Central memory CD4-positive, alpha-beta T cell (primary cell): Measurements from ENCODE around the gene KRTAP10-12.
"Not testable (repeated sequence)": the region's sequence is repeated elsewhere in the genome, so short reads cannot be mapped to it uniquely, and the experiment has no call there.

Experiments
- DNase-seq: peaks from one replicate; pipeline ENCODE4 v3.0.0; 2022
- total RNA-seq, 3 experiments: gene quantifications; one replicate each; lab custom pipeline; 2026; lab: John Stamatoyannopoulos, UW

KRTAP10-12 gene
- total RNA-seq, result 0 reads per million in 3 experiments

DNA sequence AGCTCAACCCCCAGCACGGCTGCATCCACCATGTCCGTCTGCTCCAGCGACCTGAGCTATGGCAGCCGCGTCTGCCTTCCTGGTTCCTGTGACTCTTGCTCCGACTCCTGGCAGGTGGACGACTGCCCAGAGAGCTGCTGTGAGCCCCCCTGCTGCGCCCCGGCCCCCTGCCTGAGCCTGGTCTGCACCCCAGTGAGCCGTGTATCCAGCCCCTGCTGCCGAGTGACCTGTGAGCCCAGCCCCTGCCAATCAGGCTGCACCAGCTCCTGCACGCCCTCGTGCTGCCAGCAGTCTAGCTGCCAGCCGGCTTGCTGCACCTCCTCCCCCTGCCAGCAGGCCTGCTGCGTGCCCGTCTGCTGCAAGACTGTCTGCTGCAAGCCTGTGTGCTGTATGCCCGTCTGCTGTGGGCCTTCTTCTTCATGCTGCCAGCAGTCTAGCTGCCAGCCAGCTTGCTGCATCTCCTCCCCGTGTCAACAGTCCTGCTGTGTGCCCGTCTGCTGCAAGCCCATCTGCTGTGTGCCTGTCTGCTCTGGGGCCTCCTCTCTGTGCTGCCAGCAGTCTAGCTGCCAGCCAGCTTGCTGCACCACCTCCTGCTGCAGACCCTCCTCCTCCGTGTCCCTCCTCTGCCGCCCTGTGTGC, at the start of gene KRTAP10-12:
TSS of gene KRTAP10-12 (plus strand) at position 1 of the 639 bp plus-strand sequence. CDS start at position 31, 30 bp downstream.
- not testable (repeated sequence) for DNase-seq

DNA sequence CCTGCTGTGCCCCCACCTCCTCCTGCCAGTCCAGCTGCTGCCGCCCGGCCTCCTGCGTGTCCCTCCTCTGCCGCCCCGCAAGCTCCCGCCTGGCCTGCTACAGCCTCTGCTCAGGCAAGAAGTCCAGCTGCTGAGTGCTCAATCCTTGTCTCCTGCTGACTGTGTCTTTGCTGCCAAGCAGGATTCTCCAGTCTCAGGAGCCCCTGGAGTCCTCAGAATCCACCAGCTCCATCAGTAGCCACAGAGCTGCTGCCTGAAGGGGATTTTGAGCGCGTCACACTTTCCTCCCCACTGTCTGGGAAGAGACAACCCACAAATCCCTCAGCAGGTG, 49.8 kb upstream of the KRTAP10-12 start:
- DNase-seq, result no peak

- DNase-seq, result no peak
Observed at GRCh38 chr21:44648557-44649311, 48.2 kb upstream of the KRTAP10-12 start.

DNA sequence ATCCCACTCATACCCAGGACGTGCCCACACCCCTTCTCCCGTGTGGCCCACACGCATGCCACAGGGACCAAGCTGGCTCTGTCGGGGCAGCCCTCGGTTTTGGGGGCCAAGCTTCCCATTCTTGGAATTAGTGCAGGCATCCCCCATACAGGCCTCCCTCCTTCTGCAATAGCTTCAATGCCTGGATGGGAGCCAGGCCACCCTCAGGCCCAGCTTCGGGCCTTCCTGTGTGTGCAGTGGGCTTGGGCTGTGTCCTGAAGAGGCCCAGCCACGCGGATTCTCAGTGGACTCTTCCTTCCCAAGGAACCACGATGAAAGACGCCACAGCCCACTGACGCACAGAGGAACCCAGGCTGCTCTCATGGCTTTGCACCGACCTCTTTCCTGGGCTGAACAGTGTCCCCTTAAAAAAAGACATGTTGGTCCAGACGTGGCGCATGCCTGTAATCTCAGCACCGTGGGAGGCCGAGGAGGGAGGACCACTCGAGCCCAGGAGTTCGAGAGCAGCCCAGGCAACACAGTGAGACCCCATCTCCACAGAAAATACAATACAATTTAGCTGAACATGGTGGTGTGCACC, 47.4 kb upstream of the KRTAP10-12 start:
- DNase-seq, result no peak

GRCh38 chr21:44650265-44650972, 46.6 kb upstream of the KRTAP10-12 start:
- no peak for DNase-seq

DNA sequence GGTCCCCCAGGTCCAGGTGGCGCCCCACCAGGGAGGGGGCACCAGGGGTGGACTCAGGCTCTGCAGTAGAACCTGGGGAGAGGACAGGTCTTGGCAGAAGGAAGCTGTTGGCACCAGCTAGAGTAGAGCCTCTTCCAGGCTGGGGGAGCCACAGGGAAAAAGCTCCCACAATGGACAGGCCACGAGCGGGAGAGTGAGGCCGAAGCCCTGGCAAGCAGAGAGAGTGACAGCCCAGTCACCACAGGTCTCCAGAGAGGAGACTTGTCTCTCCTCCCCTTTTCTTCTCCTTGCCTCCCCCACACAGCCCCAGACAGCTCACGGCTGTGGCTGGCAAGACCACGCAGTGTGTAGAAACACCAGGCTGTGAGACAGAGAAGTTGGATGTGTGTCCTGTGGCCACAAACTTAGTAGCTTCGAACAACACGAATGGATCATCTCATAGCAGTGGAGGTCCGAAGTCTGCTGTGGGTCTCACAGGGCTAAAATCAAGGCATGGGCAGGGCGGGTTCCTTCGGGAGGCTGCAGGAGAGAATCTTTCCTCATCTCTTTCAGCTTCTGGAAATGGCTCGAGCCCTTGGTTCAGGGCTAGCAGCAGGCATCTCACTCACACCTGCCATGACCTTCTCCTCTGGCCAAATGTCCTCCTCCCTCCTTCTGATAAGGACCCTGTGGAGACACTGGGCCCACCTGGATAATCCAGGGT, 45.8 kb upstream of the KRTAP10-12 start:
- DNase-seq, result no peak

DNA sequence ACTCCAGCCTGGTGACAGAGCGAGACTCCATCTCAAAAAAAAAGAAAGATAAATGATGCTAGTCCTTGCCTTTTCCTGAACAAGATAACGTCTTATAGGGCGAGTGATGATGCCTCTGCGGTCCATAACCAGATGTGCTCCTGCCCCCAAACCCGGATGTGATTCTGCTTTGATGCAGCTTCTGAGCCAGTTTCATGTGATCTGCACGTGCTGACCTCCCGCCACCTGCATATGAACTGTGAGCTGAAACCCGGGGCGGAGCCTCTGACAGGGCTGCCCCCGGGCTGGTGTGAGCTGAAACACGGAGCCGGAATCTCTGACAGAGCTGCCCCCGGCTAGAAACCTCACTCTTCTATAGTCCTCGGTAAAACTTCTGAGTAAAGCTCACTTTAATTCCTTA, 43.8 kb upstream of the KRTAP10-12 start:
- DNase-seq, result no peak

DNA sequence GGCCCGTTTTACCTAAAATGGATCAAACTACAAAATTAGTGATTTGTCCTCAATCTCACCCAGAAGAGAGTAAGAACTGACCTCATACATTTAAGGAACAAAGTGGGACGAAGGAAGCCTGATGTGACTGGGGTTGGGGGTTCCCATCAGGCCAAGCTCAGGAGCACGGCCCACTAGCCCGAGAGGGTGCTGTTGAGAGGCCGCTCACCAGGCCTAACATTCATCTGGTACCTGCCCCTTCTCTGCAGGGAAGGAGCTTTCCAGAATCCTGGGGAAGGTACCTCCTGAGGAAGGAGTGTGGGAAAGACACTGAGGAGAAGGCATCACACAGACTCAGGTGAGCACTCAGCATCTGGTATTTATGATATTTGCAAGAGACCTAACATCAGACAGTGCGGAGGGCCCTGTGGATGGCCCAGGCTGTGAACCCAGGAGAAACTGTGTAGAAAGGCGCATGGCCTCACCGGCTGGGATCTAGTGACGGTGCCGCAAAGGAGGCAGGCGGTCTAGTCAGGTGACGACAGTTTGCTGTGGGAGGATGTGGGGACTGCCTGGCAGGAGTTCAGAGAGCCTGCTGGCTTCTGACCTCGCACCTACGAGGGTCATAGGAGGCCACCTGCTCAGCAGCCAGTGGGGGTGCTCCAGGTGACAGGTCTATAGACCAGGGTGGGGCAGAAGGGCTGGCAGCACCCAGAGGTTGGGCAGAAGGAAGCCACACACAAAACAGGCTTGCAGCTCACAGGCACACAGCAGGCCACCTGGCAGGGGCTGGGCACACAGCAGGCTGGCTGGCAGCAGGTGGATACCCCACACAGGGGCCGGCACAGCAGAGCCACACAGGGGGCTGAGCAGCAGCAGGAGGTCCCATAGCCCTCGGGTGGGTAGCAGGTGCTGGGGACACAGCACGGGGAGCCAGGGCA, 43.1 kb upstream of the KRTAP10-12 start:
- DNase-seq, result peak; percentile 85

DNA sequence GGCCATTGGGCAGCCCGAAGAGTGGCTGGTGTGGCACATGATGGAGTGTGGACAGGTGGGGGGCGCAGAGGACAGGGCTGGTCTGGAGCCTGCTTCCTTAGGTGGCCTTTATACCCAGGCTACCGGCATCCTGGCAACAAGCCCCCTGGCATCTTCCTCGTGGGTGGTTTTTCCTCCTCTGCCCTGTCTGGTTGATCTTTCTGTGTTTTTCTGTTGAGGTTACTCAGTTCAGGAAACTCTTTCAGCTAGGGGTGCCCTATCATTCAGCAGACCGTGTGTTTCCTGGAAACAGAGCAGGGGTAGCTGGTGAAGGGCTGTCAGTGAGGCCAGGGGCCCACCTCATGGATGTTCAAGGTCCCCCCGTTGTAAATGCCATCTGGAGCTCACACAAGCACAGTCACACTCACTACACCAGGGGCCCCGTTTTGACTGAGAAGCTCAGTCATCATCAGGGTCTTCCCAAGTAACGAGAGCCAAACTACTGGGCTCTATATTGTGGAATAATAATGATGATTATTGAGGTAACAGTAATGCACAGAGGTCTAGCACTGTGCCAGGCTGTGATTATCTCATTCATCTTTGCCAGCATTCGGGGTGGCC, 42.3 kb upstream of the KRTAP10-12 start, which contains the start of gene KRTAP12-4:
TSS of gene KRTAP12-4 (minus strand) at position 84 of the 600 bp plus-strand sequence. CDS start at position 39, 45 bp downstream.
- no peak for DNase-seq

DNA sequence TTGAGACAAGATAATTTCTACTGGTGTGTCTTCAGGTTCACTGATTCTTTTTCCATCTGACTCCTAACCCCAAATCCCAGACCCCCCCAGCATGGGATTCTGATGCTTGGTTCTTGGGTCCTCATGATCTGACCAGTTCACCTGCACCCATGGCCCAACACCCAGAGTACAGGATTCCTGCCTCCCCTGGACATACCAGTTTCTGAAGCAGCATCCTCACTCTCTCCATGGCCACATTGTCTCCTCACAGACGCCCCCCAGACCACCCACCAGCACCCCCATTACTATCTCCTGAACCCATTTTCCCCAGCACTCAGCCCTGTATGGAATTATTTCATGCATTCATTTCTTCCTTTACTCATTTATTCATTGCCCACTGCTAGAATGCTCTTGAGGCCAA, 40.1 kb upstream of the KRTAP10-12 start:
- DNase-seq, result no peak

DNA sequence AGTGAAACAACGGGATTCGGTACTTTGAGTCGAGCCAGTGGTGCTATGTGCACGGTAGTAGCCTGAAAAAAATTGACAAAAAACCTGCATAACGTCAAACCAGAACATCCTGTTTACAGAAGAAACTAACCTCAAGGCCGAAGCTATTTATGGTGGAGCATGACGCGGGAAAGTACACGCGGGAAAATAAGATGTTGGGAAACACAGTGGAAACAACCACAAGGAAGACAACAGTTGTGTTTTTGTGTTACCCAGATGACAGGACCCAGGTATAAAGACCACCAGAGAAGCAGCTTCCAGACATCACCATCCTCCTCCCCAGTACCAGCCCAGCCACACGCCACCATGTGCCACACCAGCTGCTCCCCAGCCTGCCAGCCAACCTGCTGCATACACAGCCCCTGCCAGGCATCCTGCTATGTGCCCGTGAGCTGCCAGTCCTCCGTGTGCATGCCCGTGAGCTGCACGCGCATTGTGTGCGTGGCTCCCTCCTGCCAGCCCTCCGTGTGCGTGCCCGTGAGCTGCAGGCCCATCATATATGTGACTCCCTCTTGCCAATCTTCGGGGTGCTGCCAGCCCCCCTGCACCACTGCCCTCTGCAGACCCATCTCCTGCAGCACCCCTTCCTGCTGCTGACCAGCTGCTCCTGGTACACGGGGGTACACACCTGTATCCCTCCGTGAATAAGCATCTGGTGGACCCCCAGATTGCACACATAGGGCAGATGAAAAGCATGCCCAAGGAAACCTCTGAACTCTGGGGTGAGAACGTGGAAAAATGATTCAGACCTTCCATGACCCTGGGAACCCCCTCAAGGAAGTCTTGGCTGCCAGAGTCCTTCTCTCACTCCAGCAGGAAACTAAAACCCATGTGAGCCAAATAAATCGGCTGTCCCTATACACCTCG, 39.1 kb upstream of the KRTAP10-12 start, which contains the start of gene KRTAP12-3:
TSS of gene KRTAP12-3 (plus strand) at position 298 of the 906 bp plus-strand sequence. CDS start at position 346, 48 bp downstream.
- peak; percentile 91 for DNase-seq

- DNase-seq, result no peak
Observed at GRCh38 chr21:44658541-44658910, 38.4 kb upstream of the KRTAP10-12 start.

GRCh38 chr21:44658913-44659595, 37.9 kb upstream of the KRTAP10-12 start:
- DNase-seq, result peak; percentile 46

DNA sequence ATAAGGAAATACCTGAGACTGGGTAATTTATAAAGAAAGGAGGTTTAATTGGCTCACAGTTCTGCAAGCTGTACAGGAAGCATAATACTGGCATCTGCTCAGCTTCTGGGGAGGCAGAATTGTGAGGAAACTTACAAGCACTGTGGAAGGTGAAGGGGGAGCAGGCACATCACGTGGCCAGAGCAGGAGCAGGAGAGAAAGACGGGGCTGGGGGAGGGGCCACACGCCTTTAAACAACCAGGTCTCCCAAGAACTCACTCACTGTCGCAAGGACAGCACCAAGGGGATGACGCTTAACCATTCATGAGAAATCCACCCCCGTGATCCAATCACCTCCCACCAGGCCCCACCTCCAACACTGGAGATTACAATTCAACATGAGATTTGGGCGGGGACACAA, 35.4 kb upstream of the KRTAP10-12 start:
- DNase-seq, result not testable (repeated sequence)

GRCh38 chr21:44664691-44665090, 32.3 kb upstream of the KRTAP10-12 start:
- DNase-seq, result no peak

- DNase-seq, result no peak
Observed at GRCh38 chr21:44666401-44667320, 30.3 kb upstream of the KRTAP10-12 start, which contains the start of gene KRTAP12-2. Gene KRTAP12-2, minus strand, starts transcription at chr21:44666927. Its CDS starts 41 bp downstream, at chr21:44666886.

GRCh38 chr21:44667612-44668011, 29.4 kb upstream of the KRTAP10-12 start:
- no peak for DNase-seq
